Endodermal cell (in vitro differentiated cells): ENCODE measurements around the gene CAV1. TPM values are rescaled to one million over a fixed set of nuclear protein-coding genes. Genes with fewer than 3 reads are reported as not detected.

Experiments used
- DNase-seq: peaks from one replicate; pipeline ENCODE4 v3.0.0-alpha.2; 2017
- H3K27ac ChIP-seq: 2 replicates; pipeline ENCODE4 v1.5.1; 2013; ENCODE audit warnings: mild to moderate bottlenecking, low read depth, low read length, moderate library complexity
- H3K27me3 ChIP-seq: 2 replicates; pipeline ENCODE4 v1.6.1; 2013; ENCODE audit warnings: mild to moderate bottlenecking, low read length, moderate library complexity; ENCODE audit not compliant: insufficient read depth, control insufficient read depth, poor library complexity, severe bottlenecking
- H3K36me3 ChIP-seq: 2 replicates; pipeline ENCODE4 v1.7.0; 2013; ENCODE audit warnings: mild to moderate bottlenecking, low read length, moderate library complexity; ENCODE audit not compliant: control insufficient read depth, insufficient read depth
- H3K4me1 ChIP-seq: one replicate; pipeline ENCODE4 v1.7.0; 2013; ENCODE audit warnings: low read length; ENCODE audit not compliant: control insufficient read depth, insufficient read depth
- H3K4me3 ChIP-seq: 2 replicates; pipeline ENCODE4 v1.5.1; 2013; ENCODE audit warnings: mild to moderate bottlenecking, low read length, moderate library complexity
- H3K9ac ChIP-seq: 2 replicates; pipeline ENCODE4 v1.6.1; 2013; ENCODE audit warnings: mild to moderate bottlenecking, low read length, moderate library complexity; ENCODE audit not compliant: poor library complexity, severe bottlenecking; ENCODE audit errors: extremely low read depth
- H3K9me3 ChIP-seq: 2 replicates; pipeline ENCODE4 v1.6.1; 2013; ENCODE audit warnings: mild to moderate bottlenecking, low read length, moderate library complexity; ENCODE audit not compliant: control insufficient read depth
- H3K27ac Mint-ChIP-seq: 2 replicates; pipeline ENCODE4 v1.8.0; 2020; ENCODE audit warnings: mixed read lengths
- H3K27me3 Mint-ChIP-seq: 2 replicates; pipeline ENCODE4 v1.8.0; 2021; ENCODE audit warnings: mild to moderate bottlenecking, mixed read lengths; ENCODE audit not compliant: insufficient read depth
- H3K36me3 Mint-ChIP-seq: 2 replicates; pipeline ENCODE4 v1.8.0; 2020; ENCODE audit warnings: low read depth, mixed read lengths
- H3K4me1 Mint-ChIP-seq: 2 replicates; pipeline ENCODE4 v1.8.0; 2020; ENCODE audit warnings: mixed read lengths
- H3K4me3 Mint-ChIP-seq: 2 replicates; pipeline ENCODE4 v1.8.0; 2020; ENCODE audit warnings: mild to moderate bottlenecking, moderate library complexity, mixed read lengths
- H3K9me3 Mint-ChIP-seq: 2 replicates; pipeline ENCODE4 v1.8.0; 2020; ENCODE audit warnings: mild to moderate bottlenecking, mixed read lengths
- WGBS, 2 experiments: methylation state at CpG; one replicate each; pipeline versions ENCODE4 v1.1.5 to v1.1.7; 2013; ENCODE audit warnings: missing lambda C conversion rate in 2 of 2, mixed read lengths in 1 of 2; ENCODE audit not compliant: insufficient coverage in 1 of 2, insufficient read length in 1 of 2; 5-methylcytosine and 5-hydroxymethylcytosine counted together
- total RNA-seq, 2 donors: library from RNA; stranded (reverse); fragmentation: NEBNext Ultra II Directional in 1 of 2; extraction: Animal tissue kit (Norgen Biotek cat#: 25700) in 1 of 2; gene quantifications; 2 replicates in 1 of 2; 3 replicates in 1 of 2; pipeline ENCODE4 v1.2.1, GENCODE V29; 2021
- TF ChIP-seq, protein P1 (sequence below): fragments of 200-600 bp; sonication (generic); conservative IDR thresholded peaks from 2 replicates; pipeline ENCODE4 v1.5.0; 2021; ENCODE audit warnings: antibody characterized with exemption, mild to moderate bottlenecking

Gene CAV1
- total RNA-seq, 2 donors from 2014 or later, result 4.9 to 8.8 TPM

DNA sequence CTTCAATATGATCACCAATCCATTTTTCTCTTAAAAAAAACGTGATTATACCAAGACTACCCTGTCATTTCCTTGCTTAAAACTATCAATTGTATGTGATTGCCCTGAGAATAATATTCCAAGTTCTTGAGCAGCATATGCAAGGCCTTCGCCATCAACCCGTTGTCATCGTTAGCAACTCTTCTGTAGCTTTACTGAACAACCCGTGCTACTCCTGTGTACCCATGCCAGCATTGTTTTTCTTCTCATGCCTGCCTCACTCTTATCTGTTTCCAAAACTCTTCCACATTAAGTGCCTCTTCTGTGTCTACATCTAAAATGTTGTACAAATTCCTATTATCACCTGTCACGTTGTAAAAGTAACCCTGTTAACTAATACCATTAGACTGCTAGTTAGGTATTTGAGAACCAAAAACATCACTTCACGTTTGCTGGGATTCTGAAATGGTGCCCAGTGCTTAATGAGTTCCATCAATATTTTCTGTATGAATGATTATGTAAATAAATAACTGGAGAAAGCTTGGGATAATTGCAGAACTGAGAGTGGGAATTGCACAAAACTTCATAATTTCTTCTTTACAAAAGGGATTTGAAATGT lies 14.8 kb upstream of the CAV1 start:
- H3K9me3 ChIP-seq, result no peaks in the 10 kb centered on the region
- Mint-ChIP-seq H3K9me3 (no peaks in the 10 kb centered on the region), H3K36me3 (no peaks in the 10 kb centered on the region), H3K27me3 (peaks cover 4% of the 10 kb centered on the region), H3K27ac (no peak overlapping the region), H3K4me3 (no peak overlapping the region), H3K4me1 (peaks cover 14% of the 10 kb centered on the region)
- WGBS, 2 experiments, result 91 to 97% methylated on average over 5 to 7 of the region's 7 CpGs
- H3K27me3 ChIP-seq, result no peaks in the 10 kb centered on the region
- no peak for DNase-seq
- H3K27ac ChIP-seq, result no peak overlapping the region
- H3K36me3 ChIP-seq, result no peaks in the 10 kb centered on the region
- no peaks in the 10 kb centered on the region for H3K4me1 ChIP-seq
- TF ChIP-seq, protein P1, sequence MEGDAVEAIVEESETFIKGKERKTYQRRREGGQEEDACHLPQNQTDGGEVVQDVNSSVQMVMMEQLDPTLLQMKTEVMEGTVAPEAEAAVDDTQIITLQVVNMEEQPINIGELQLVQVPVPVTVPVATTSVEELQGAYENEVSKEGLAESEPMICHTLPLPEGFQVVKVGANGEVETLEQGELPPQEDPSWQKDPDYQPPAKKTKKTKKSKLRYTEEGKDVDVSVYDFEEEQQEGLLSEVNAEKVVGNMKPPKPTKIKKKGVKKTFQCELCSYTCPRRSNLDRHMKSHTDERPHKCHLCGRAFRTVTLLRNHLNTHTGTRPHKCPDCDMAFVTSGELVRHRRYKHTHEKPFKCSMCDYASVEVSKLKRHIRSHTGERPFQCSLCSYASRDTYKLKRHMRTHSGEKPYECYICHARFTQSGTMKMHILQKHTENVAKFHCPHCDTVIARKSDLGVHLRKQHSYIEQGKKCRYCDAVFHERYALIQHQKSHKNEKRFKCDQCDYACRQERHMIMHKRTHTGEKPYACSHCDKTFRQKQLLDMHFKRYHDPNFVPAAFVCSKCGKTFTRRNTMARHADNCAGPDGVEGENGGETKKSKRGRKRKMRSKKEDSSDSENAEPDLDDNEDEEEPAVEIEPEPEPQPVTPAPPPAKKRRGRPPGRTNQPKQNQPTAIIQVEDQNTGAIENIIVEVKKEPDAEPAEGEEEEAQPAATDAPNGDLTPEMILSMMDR, result no peak
- H3K4me3 ChIP-seq, result no peak overlapping the region
- no peak overlapping the region for H3K9ac ChIP-seq

DNA sequence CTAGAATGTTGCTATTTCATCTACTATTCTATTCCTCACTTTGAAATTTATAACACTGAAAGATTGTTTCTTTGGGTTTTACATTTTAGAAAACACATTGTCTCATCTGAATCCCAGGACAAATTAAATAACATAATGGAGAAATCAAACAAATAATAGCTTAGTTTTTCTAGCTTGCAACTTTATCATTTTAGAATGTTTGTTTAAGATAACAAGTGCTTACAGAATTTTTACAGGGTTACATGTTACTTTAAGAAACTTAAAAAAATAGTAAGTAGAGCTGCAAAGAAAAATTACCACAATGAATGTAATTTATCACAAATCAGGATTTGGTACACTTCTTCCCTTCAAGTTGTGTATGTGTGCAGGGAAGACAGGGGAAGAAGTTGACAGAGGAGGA lies 14.0 kb upstream of the CAV1 start:
- Histone ChIP-seq H3K9ac (no peak overlapping the region), H3K36me3 (no peaks in the 10 kb centered on the region), H3K27ac (no peak overlapping the region), H3K27me3 (no peaks in the 10 kb centered on the region), H3K4me1 (no peaks in the 10 kb centered on the region), H3K9me3 (no peaks in the 10 kb centered on the region), H3K4me3 (no peak overlapping the region)
- TF ChIP-seq, protein P1, result no peak
- Mint-ChIP-seq H3K27me3 (peaks cover 4% of the 10 kb centered on the region), H3K36me3 (no peaks in the 10 kb centered on the region), H3K9me3 (no peaks in the 10 kb centered on the region), H3K27ac (no peak overlapping the region), H3K4me3 (no peak overlapping the region), H3K4me1 (peaks cover 14% of the 10 kb centered on the region)
- DNase-seq, result no peak

DNA sequence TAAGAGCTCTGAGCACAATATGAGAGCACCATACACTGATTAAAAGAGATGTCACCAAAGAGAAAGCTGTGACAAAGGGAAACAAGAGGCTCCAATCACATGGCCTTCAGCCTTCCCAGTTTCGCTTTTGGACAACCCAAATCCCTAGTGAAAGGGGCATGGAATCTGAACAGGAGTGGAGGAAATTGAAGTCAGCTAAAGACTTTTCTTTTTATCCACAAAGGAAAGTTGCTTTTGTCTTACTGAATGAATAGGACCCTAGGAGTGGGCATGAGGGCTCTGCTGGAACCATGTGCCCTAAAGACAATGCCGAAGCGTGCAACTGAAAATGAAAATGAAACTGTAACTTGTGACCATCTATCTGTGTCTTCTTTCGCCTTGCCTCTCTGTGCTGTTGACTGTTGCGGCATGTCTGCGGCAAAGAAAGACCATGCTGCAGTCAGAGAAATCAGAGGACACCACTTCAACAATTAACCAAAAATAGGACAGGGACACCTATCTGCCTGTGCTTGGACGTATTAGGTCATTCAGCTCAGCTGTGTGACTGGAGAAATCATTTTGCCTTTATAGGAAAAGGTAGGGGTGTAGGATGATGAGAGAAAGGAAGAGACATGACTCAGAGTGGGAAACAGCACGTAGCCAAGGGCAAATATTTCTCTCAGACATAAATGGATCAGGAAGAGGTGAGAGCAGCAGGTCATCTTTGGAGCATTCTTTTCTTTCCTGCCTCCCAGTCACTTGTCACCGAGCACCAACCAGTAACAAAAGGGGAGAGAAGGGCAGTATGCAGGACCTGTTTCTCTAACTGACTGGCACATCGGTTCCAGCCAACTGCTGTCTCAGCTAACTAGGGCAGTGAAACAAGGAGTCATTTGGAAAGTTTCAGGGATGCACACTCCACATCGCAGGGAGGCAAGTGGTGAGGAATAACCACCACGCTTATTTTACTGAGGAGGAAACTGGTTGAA lies 13.0 kb upstream of the CAV1 start:
- Mint-ChIP-seq H3K27ac (no peak overlapping the region), H3K9me3 (no peaks in the 10 kb centered on the region), H3K4me3 (no peak overlapping the region), H3K27me3 (peaks cover 4% of the 10 kb centered on the region), H3K4me1 (peaks cover 11% of the 10 kb centered on the region), H3K36me3 (no peaks in the 10 kb centered on the region)
- DNase-seq, result no peak
- Histone ChIP-seq H3K4me3 (no peak overlapping the region), H3K27me3 (no peaks in the 10 kb centered on the region), H3K9me3 (no peaks in the 10 kb centered on the region), H3K27ac (no peak overlapping the region), H3K36me3 (no peaks in the 10 kb centered on the region), H3K9ac (no peak overlapping the region), H3K4me1 (no peaks in the 10 kb centered on the region)
- 87 to 92% methylated on average over 9 to 12 of the region's 12 CpGs for WGBS, 2 experiments
- TF ChIP-seq, protein P1, result no peak
